ENCODE measurements around the gene PRR35. TPM values are rescaled to one million over a fixed set of nuclear protein-coding genes. Genes with fewer than 3 reads are reported as not detected.

PRR35 gene
- total and polyA plus RNA-seq, 2 of the 4 experiments (the other 2 are of a cell fraction), result not detected

GRCh38 chr16:609316-609715 is 49.1 kb downstream of the PRR35 start:
- dilution Hi-C loops (cut with HindIII; ENCODE audit: low sequenced_read_pairs, unreplicated experiment) (no loop called here), in situ Hi-C loops (cut with MboI; ENCODE audit: low sequenced_read_pairs) (no loop called here), intact Hi-C loops (cut with micrococcal nuclease) (no loop called here)
- no peak overlapping the region for H2AK9ac ChIP-seq (replicated peaks; ENCODE audit: low read depth, low read length, poor library complexity)
- H4K5ac ChIP-seq (ENCODE audit: low read depth, low read length), result no peak overlapping the region
- no peak overlapping the region for H3K4me3 ChIP-seq (ENCODE audit: insufficient read depth, low read depth, low read length)
- H2BK15ac ChIP-seq (ENCODE audit: low read depth, low read length), result no peak overlapping the region
- H3K4me2 ChIP-seq (ENCODE audit: low read depth, low read length), result no peak overlapping the region
- ATAC-seq (ENCODE audit: low read depth), result no peak
- no TSS peak for BruUV-seq (replicated peaks)
- H4K20me1 ChIP-seq (ENCODE audit: insufficient read depth, low read length), result peaks cover 17% of the 10 kb centered on the region
- H3K4ac ChIP-seq (ENCODE audit: low read depth, low read length), result no peak overlapping the region
- H3K23ac ChIP-seq (ENCODE audit: low read depth, low read length), result no peak overlapping the region
- no peak overlapping the region for H2BK120ac ChIP-seq (ENCODE audit: low read depth, low read length)
- no peak overlapping the region for H4K91ac ChIP-seq (ENCODE audit: insufficient read depth, low read depth, low read length)
- H2AK5ac ChIP-seq (ENCODE audit: low read depth, low read length), result no peak overlapping the region
- ChIA-PET POLR2A (ENCODE audit: unreplicated experiment) (no interaction called here), CTCF (no interaction called here)
- H3K56ac ChIP-seq (ENCODE audit: extremely low read depth, insufficient read depth, low read length), result no peak overlapping the region
- no peak overlapping the region for H3K9ac ChIP-seq (ENCODE audit: low read depth, low read length)
- H3K36me3 ChIP-seq (ENCODE audit: control insufficient read depth, insufficient read depth, low read length), result 0 out of 2 replicates have a peak, but pooled peaks cover 2% of the 10 kb centered on the region
- H2AFZ ChIP-seq (replicated peaks; ENCODE audit: low read length, poor library complexity), result no peak overlapping the region
- DNase-seq, result no peak
- H2BK5ac ChIP-seq (ENCODE audit: low read depth, low read length, poor library complexity, severe bottlenecking), result no peak overlapping the region
- no peaks in the 10 kb centered on the region for H3K27me3 ChIP-seq (ENCODE audit: control insufficient read depth, insufficient read depth, low read length)
- no peak overlapping the region for H3K14ac ChIP-seq (replicated peaks; ENCODE audit: low read depth, low read length)
- H4K8ac ChIP-seq (ENCODE audit: low read depth in 2 of 2, low read length in 2 of 2), result no peak overlapping the region
- H3K9me1 ChIP-seq (ENCODE audit: insufficient read depth, low read length), result peaks cover 3% of the 10 kb centered on the region; the same call in 1 of the 2 replicates
- no peaks in the 10 kb centered on the region for H3K4me1 ChIP-seq (ENCODE audit: control insufficient read depth, insufficient read depth, low read length)
- WGBS, 2 experiments (ENCODE audit: extremely low coverage in 2 of 2, insufficient read length in 1 of 2), result no CpG with 5 or more reads among the region's 13 CpGs
- no peak for TF ChIP-seq RCOR1 (IDR thresholded peaks at IDR 0.05; ENCODE audit: insufficient replicate concordance, low read length)
- no peak for TF ChIP-seq POLR2A (IDR thresholded peaks at IDR 0.05; ENCODE audit: low read depth, low read length)
- TF ChIP-seq MAFK (IDR thresholded peaks at IDR 0.05; ENCODE audit: low read depth, low read length), result no peak
- no peak for TF ChIP-seq CTCF (conservative IDR thresholded peaks at IDR 0.05; ENCODE audit: low read depth, low read length)
- TF ChIP-seq, protein P1, sequence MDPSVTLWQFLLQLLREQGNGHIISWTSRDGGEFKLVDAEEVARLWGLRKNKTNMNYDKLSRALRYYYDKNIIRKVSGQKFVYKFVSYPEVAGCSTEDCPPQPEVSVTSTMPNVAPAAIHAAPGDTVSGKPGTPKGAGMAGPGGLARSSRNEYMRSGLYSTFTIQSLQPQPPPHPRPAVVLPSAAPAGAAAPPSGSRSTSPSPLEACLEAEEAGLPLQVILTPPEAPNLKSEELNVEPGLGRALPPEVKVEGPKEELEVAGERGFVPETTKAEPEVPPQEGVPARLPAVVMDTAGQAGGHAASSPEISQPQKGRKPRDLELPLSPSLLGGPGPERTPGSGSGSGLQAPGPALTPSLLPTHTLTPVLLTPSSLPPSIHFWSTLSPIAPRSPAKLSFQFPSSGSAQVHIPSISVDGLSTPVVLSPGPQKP (IDR thresholded peaks at IDR 0.05; ENCODE audit: borderline replicate concordance, low read depth, low read length), result no peak
- TF ChIP-seq CEBPB (IDR thresholded peaks at IDR 0.05; ENCODE audit: low read depth, low read length), result no peak
- TF ChIP-seq MXI1 (IDR thresholded peaks at IDR 0.05; ENCODE audit: borderline replicate concordance, low read depth, low read length), result no peak
- no peak for TF ChIP-seq FOS (IDR thresholded peaks at IDR 0.05; ENCODE audit: low read depth, low read length)
- TF ChIP-seq SMC3 (IDR thresholded peaks at IDR 0.05; ENCODE audit: low read depth, low read length), result no peak
- no peak for TF ChIP-seq BHLHE40 (IDR thresholded peaks at IDR 0.05; ENCODE audit: low read depth, low read length)
- no peak for TF ChIP-seq NFE2L2 (IDR thresholded peaks at IDR 0.05; ENCODE audit: low read depth, low read length)
- no peak for TF ChIP-seq RAD21 (IDR thresholded peaks at IDR 0.05; ENCODE audit: low read length)
- no peak for TF ChIP-seq RFX5 (IDR thresholded peaks at IDR 0.05; ENCODE audit: low read depth, low read length)
- TF ChIP-seq USF2 (IDR thresholded peaks at IDR 0.05; ENCODE audit: low read depth, low read length), result no peak
- no peak for TF ChIP-seq MAZ (IDR thresholded peaks at IDR 0.05; ENCODE audit: borderline replicate concordance, low read depth, low read length)
- TF ChIP-seq CHD1 (IDR thresholded peaks at IDR 0.05; ENCODE audit: low read depth, low read length), result no peak
- no peak overlapping the region for H3K18ac ChIP-seq (ENCODE audit: low read depth, low read length)
- H2BK20ac ChIP-seq (ENCODE audit: low read depth, low read length), result no peak overlapping the region
- H3K79me1 ChIP-seq (ENCODE audit: low read depth in 1 of 2, low read length in 2 of 2), result peaks cover 12 to 36% of the 10 kb centered on the region in 2 experiments
- H3K27ac ChIP-seq (ENCODE audit: insufficient read depth, low read length), result no peak overlapping the region
- H3K9me3 ChIP-seq (ENCODE audit: control insufficient read depth, insufficient read depth, low read length), result no peaks in the 10 kb centered on the region; the same call in 1 of the 2 replicates
